OCI-LY1 (cell line): ENCODE results near the gene TMEM63B.

Source experiments
- EZH2 ChIP-seq: fragments of 200-600 bp; sonication (generic), shearing (Covaris generic); IDR thresholded peaks from 2 replicates; pipeline ENCODE4 v1.8.0; 2017; ENCODE audit warnings: borderline replicate concordance, mixed run types, mild to moderate bottlenecking, antibody characterized with exemption, low read length, moderate library complexity, mixed read lengths
- TF ChIP-seq, protein P1 (sequence below): fragments of 200-600 bp; sonication (generic), shearing (Covaris generic); IDR thresholded peaks from 2 replicates; pipeline ENCODE4 v1.5.1; 2017; ENCODE audit warnings: mild to moderate bottlenecking, antibody characterized with exemption, low read length, moderate library complexity, mixed read lengths

DNA sequence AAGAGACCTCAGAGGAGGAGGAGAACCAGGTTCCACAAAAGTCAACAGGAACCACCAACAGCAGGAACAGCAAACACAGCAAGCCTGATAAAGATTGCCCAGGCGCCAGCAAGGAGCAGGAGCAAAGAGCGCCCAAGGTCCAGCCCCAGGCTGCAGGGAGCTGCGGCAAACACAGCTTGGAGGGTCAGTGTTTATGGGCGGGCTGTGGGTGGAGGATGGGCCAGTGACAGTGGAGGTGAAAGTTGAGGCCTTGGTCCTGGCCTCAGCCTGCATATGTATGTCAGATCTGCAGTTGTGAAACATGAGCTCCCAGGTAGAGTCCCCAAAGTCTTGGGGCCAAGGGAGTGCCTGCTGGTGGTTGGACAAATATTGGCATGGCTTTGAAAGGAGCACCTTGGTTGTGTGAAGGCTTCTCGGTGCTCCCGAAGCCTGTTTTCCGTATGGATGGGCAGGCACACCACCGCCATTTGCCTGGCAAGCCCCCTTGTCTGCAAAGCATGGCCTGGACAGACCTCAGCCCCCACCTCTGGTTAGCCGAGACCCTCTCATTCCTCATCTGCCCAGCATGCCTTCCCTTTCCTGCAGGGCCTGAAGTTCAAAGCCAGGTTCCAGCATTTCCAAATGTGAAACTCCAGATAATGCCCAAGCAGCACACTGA is 29.3 kb downstream of the TMEM63B start:
- TF ChIP-seq, protein P1, sequence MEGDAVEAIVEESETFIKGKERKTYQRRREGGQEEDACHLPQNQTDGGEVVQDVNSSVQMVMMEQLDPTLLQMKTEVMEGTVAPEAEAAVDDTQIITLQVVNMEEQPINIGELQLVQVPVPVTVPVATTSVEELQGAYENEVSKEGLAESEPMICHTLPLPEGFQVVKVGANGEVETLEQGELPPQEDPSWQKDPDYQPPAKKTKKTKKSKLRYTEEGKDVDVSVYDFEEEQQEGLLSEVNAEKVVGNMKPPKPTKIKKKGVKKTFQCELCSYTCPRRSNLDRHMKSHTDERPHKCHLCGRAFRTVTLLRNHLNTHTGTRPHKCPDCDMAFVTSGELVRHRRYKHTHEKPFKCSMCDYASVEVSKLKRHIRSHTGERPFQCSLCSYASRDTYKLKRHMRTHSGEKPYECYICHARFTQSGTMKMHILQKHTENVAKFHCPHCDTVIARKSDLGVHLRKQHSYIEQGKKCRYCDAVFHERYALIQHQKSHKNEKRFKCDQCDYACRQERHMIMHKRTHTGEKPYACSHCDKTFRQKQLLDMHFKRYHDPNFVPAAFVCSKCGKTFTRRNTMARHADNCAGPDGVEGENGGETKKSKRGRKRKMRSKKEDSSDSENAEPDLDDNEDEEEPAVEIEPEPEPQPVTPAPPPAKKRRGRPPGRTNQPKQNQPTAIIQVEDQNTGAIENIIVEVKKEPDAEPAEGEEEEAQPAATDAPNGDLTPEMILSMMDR: no peak
- TF ChIP-seq EZH2: no peak
